ENCODE results near the gene CLTB. TPM values are rescaled to one million over a fixed set of nuclear protein-coding genes. Genes with fewer than 3 reads are reported as not detected.
A peak's percentile ranks its signal among the peaks of the same experiment; 100 is the strongest.

Gene CLTB
- total and polyA plus RNA-seq, 10 of the 15 experiments (the other 5 are each of a cell fraction or from before 2014, with no cell fraction given): 1.6 to 52.8 (median 36.9) TPM

DNA sequence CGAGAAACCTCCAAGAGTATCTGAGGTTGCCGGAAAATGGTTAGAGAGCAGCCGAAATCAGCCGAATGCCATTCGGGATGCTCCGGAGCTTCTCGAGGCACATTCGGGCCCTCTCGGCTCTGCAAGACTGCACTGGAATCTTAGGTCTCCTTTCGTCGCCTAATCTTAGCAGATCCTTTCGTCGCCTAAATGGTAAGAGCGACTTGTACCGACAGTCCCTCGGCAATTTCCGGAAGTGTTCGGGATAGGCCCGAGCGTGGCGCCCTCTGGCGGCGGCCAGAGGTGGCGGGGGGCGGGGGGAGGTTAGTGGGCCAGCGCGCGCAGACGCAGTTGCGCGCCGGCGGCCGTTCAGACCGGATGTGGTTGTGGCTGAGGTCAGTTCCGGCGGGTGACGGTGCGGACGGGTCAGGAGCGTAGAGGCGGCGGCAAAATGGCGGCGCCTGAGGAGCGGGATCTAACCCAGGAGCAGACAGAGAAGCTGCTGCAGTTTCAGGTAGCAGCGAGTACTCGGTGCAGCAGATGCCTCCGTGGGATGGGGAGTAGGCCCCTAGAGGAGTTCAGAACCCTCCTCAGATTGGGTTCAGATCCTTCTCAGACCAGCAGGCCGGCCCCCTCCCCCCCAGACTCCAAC lies 31.8 kb upstream of the CLTB start, which contains the start of gene FAF2 (continued):
- TF ChIP-seq, protein P1, sequence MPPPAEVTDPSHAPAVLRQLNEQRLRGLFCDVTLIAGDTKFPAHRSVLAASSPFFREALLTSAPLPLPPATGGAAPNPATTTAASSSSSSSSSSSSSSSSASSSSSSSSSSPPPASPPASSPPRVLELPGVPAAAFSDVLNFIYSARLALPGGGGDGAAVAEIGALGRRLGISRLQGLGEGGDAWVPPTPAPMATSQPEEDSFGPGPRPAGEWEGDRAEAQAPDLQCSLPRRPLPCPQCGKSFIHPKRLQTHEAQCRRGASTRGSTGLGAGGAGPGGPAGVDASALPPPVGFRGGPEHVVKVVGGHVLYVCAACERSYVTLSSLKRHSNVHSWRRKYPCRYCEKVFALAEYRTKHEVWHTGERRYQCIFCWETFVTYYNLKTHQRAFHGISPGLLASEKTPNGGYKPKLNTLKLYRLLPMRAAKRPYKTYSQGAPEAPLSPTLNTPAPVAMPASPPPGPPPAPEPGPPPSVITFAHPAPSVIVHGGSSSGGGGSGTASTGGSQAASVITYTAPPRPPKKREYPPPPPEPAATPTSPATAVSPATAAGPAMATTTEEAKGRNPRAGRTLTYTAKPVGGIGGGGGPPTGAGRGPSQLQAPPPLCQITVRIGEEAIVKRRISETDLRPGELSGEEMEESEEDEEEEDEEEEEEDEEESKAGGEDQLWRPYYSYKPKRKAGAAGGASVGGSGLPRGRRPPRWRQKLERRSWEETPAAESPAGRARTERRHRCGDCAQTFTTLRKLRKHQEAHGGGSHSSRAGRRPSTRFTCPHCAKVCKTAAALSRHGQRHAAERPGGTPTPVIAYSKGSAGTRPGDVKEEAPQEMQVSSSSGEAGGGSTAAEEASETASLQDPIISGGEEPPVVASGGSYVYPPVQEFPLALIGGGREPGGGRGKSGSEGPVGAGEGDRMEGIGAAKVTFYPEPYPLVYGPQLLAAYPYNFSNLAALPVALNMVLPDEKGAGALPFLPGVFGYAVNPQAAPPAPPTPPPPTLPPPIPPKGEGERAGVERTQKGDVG (CRISPR knock-in tag; IDR thresholded peaks at IDR 0.05): no peak
- TF ChIP-seq, protein P2, sequence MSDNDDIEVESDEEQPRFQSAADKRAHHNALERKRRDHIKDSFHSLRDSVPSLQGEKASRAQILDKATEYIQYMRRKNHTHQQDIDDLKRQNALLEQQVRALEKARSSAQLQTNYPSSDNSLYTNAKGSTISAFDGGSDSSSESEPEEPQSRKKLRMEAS (IDR thresholded peaks at IDR 0.05; ENCODE audit: low read depth, low read length): no peak
- TF ChIP-seq TCF7 (IDR thresholded peaks at IDR 0.05; ENCODE audit: borderline replicate concordance): no peak
- TF ChIP-seq, protein P3, sequence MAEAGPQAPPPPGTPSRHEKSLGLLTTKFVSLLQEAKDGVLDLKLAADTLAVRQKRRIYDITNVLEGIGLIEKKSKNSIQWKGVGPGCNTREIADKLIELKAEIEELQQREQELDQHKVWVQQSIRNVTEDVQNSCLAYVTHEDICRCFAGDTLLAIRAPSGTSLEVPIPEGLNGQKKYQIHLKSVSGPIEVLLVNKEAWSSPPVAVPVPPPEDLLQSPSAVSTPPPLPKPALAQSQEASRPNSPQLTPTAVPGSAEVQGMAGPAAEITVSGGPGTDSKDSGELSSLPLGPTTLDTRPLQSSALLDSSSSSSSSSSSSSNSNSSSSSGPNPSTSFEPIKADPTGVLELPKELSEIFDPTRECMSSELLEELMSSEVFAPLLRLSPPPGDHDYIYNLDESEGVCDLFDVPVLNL (IDR thresholded peaks at IDR 0.05; ENCODE audit: low read depth, low read length): no peak
- no peak for TF ChIP-seq PAX8 (IDR thresholded peaks at IDR 0.05)
- 0 out of 2 replicates have a peak, but pooled peaks have one; percentile 17 for TF ChIP-seq SMAD5 (IDR thresholded peaks at IDR 0.05; ENCODE audit: low read depth)
- TF ChIP-seq IKZF2 (IDR thresholded peaks at IDR 0.05): no peak
- TF ChIP-seq PKNOX1 (IDR thresholded peaks at IDR 0.05): peak; percentile 89
- peak; percentile 97 for TF ChIP-seq POLR2A (IDR thresholded peaks at IDR 0.05; ENCODE audit: low read depth, low read length)
- peak; percentile 93 for TF ChIP-seq CREB1 (IDR thresholded peaks at IDR 0.05; ENCODE audit: low read depth)
- TF ChIP-seq CBX3 (IDR thresholded peaks at IDR 0.05; ENCODE audit: borderline replicate concordance, low read depth): no peak
- TF ChIP-seq ZBTB33 (IDR thresholded peaks at IDR 0.05): no peak
- TF ChIP-seq STAT3 (IDR thresholded peaks at IDR 0.05; ENCODE audit: low read depth, low read length): no peak
- no peak for TF ChIP-seq SREBF1 (IDR thresholded peaks at IDR 0.05; ENCODE audit: low read length)
- TF ChIP-seq ZZZ3 (IDR thresholded peaks at IDR 0.05; ENCODE audit: control insufficient read depth, insufficient read length, low read depth): no peak
- TF ChIP-seq PRDM15 (CRISPR knock-in tag; IDR thresholded peaks at IDR 0.05): no peak
- no peak for TF ChIP-seq BCL3 (IDR thresholded peaks at IDR 0.05; ENCODE audit: borderline replicate concordance, insufficient read depth, low read depth, low read length, poor library complexity, severe bottlenecking)

Data from GM12878 (cell line).